HCT116 (cell line): ENCODE data around the gene UBE2D3. TPM values are rescaled to one million over a fixed set of nuclear protein-coding genes. Genes with fewer than 3 reads are reported as not detected.

Experiments
- ATAC-seq: fragments of 200-7000 bp; cut with Tn5 transposase; 2 replicates; pipeline ENCODE4 v1.9.1; 2020; ENCODE audit warnings: mild to moderate bottlenecking, moderate library complexity
- BruUV-seq: library from RNA; stranded (reverse); fragments of 400-500 nt; replicated peaks from 2 replicates; lab custom pipeline; 2021; lab: Mats Ljungman, UMichigan
- CTCF ChIA-PET: fragments of 300-600 bp; sonication (Branson Sonifier 250); formaldehyde crosslinking; loops from one replicate; lab custom pipeline; 2021; ENCODE audit warnings: antibody characterized with exemption; lab: Charles Lee
- POLR2A ChIA-PET: fragments of 300-600, 350-600 bp; sonication (Branson Sonifier 250); formaldehyde crosslinking; loops from one replicate; lab custom pipeline; 2021; ENCODE audit warnings: antibody characterized with exemption; lab: Charles Lee
- RAD21 ChIA-PET, 2 experiments: fragments of 300-600 bp; sonication (Branson Sonifier 250); formaldehyde crosslinking; loops; one replicate each; lab custom pipeline; 2023; ENCODE audit warnings: low total read pairs in 2 of 2; ENCODE audit not compliant: uncharacterized antibody in 2 of 2, unreplicated experiment in 2 of 2, low non-redundant PET in 1 of 2; lab: Charles Lee
- DNase-seq: peaks from one replicate; pipeline ENCODE4 v3.0.0-alpha.2; 2010; ENCODE audit warnings: low read depth, low spot score
- H2AFZ ChIP-seq: fragments of 200-600 bp; shearing (Covaris generic), sonication (generic); 2 replicates; pipeline ENCODE4 v1.6.1; 2017; ENCODE audit warnings: low read depth, mixed run types, mixed read lengths, antibody characterized with exemption, low read length; ENCODE audit not compliant: poor library complexity, severe bottlenecking
- H3K27ac ChIP-seq: 2 replicates; pipeline ENCODE4 v1.5.1; 2012; ENCODE audit warnings: low read depth, low read length
- H3K27me3 ChIP-seq: fragments of 200-600 bp; sonication (generic); 2 replicates; pipeline ENCODE4 v1.6.1; 2016; ENCODE audit warnings: mixed run types, low read length, mixed read lengths; ENCODE audit not compliant: insufficient read depth
- H3K36me3 ChIP-seq, 2 experiments: fragments of 200-500 bp in 1 of 2; fragments of 200-600 bp in 1 of 2; sonication (Bioruptor generic) in 1 of 2; sonication (generic) in 1 of 2; 2 replicates each; pipeline versions ENCODE4 v1.5.1 to v1.6.1; 2014 to 2016; ENCODE audit warnings: low read length in 2 of 2, inconsistent platforms in 1 of 2, mixed read lengths in 1 of 2, mixed run types in 1 of 2; ENCODE audit not compliant: insufficient read depth in 2 of 2, control insufficient read depth in 1 of 2
- H3K4me1 ChIP-seq, 2 experiments: fragments of 200-600 bp in 1 of 2; sonication (generic) in 1 of 2; 2 replicates each; pipeline versions ENCODE4 v1.5.1 to v1.6.1; 2012 to 2017; ENCODE audit warnings: low read length in 2 of 2, inconsistent platforms in 1 of 2, mild to moderate bottlenecking in 1 of 2, mixed read lengths in 1 of 2, mixed run types in 1 of 2, moderate library complexity in 1 of 2; ENCODE audit not compliant: insufficient read depth in 2 of 2, control insufficient read depth in 1 of 2
- H3K4me2 ChIP-seq: fragments of 200-600 bp; sonication (generic); 2 replicates; pipeline ENCODE4 v1.6.1; 2017; ENCODE audit warnings: mixed run types, low read length, mixed read lengths
- H3K4me3 ChIP-seq, 2 experiments: fragments of 200-600 bp in 1 of 2; sonication (generic) in 1 of 2; replicated peaks in 1 of 2; 2 replicates each; pipeline ENCODE4 v1.5.1; 2011 to 2016; ENCODE audit warnings: low read length in 2 of 2, control low read depth in 1 of 2, low read depth in 1 of 2, mild to moderate bottlenecking in 1 of 2, mixed read lengths in 1 of 2, mixed run types in 1 of 2
- H3K79me2 ChIP-seq: fragments of 200-600 bp; sonication (generic); 2 replicates; pipeline ENCODE4 v1.6.1; 2017; ENCODE audit warnings: mild to moderate bottlenecking, mixed run types, low read length, moderate library complexity, mixed read lengths; ENCODE audit not compliant: insufficient read depth
- H3K9ac ChIP-seq: fragments of 200-600 bp; sonication (generic); 2 replicates; pipeline ENCODE4 v1.6.1; 2016; ENCODE audit warnings: low read length, mixed read lengths
- H3K9me2 ChIP-seq: fragments of 200-600 bp; sonication (generic), shearing (Covaris generic); 2 replicates; pipeline ENCODE4 v1.6.1; 2017; ENCODE audit warnings: mixed run types, mild to moderate bottlenecking, moderate library complexity; ENCODE audit not compliant: insufficient read depth
- H3K9me3 ChIP-seq, 2 experiments: fragments of 200-500 bp in 1 of 2; fragments of 200-600 bp in 1 of 2; sonication (Bioruptor generic) in 1 of 2; sonication (generic) in 1 of 2; 2 replicates each; pipeline ENCODE4 v1.6.1; 2014 to 2017; ENCODE audit warnings: low read length in 2 of 2, mixed read lengths in 2 of 2, inconsistent platforms in 1 of 2, low read depth in 1 of 2, mild to moderate bottlenecking in 1 of 2, mixed run types in 1 of 2, moderate library complexity in 1 of 2; ENCODE audit not compliant: control insufficient read depth in 1 of 2, insufficient read depth in 1 of 2
- H4K20me1 ChIP-seq: fragments of 200-600 bp; sonication (generic), shearing (Covaris generic); 2 replicates; pipeline ENCODE4 v1.6.1; 2017; ENCODE audit warnings: mixed run types, mild to moderate bottlenecking, moderate library complexity; ENCODE audit not compliant: insufficient read depth
- CEBPB ChIP-seq: IDR thresholded peaks from 2 replicates; pipeline ENCODE4 v1.6.1; 2012; ENCODE audit warnings: low read depth
- CTCF ChIP-seq, 3 experiments: fragments of 200-600 bp in 1 of 3; sonication (generic) in 1 of 3; IDR thresholded peaks in 2 of 3; conservative IDR thresholded peaks in 1 of 3; 2 replicates each; pipeline ENCODE4 v1.5.1; 2012 to 2017; ENCODE audit warnings: low read depth in 2 of 3, low read length in 2 of 3, antibody characterized with exemption in 1 of 3, borderline replicate concordance in 1 of 3, control low read depth in 1 of 3, mild to moderate bottlenecking in 1 of 3, mixed read lengths in 1 of 3, mixed run types in 1 of 3, moderate library complexity in 1 of 3; ENCODE audit not compliant: insufficient read depth in 1 of 3
- EZH2 ChIP-seq: fragments of 200-600 bp; sonication (generic); IDR thresholded peaks from 2 replicates; pipeline ENCODE4 v1.6.1; 2017; ENCODE audit warnings: antibody characterized with exemption, mixed run types
- EZH2phosphoT487 ChIP-seq: fragments of 200-600 bp; IDR thresholded peaks from 2 replicates; pipeline ENCODE4 v1.6.1; 2018; ENCODE audit warnings: antibody characterized with exemption, borderline replicate concordance
- FOSL1 ChIP-seq: IDR thresholded peaks from 2 replicates; pipeline ENCODE4 v1.6.1; 2012; ENCODE audit warnings: low read depth
- JUND ChIP-seq: IDR thresholded peaks from 2 replicates; pipeline ENCODE4 v1.6.1; 2012
- POLR2A ChIP-seq: IDR thresholded peaks from 2 replicates; pipeline ENCODE4 v1.7.0; 2011; ENCODE audit warnings: borderline replicate concordance; ENCODE audit not compliant: insufficient read depth, insufficient read length; ENCODE audit errors: extremely low read depth
- POLR2AphosphoS5 ChIP-seq: IDR thresholded peaks from 2 replicates; pipeline ENCODE4 v1.6.1; 2011; ENCODE audit warnings: mild to moderate bottlenecking, low read depth, low read length, moderate library complexity
- RAD21 ChIP-seq: IDR thresholded peaks from 2 replicates; pipeline ENCODE4 v1.6.1; 2012; ENCODE audit warnings: low read depth, mild to moderate bottlenecking
- SIN3A ChIP-seq: IDR thresholded peaks from 2 replicates; pipeline ENCODE4 v1.6.1; 2012; ENCODE audit warnings: low read depth
- SRF ChIP-seq: IDR thresholded peaks from 2 replicates; pipeline ENCODE4 v1.6.1; 2012; ENCODE audit warnings: low read depth
- TCF7L2 ChIP-seq: IDR thresholded peaks from 2 replicates; pipeline ENCODE4 v1.7.0; 2011; ENCODE audit warnings: borderline replicate concordance, inconsistent platforms; ENCODE audit not compliant: insufficient read depth, insufficient read length; ENCODE audit errors: extremely low read depth
- ZBTB33 ChIP-seq: IDR thresholded peaks from 2 replicates; pipeline ENCODE4 v1.6.1; 2011; ENCODE audit warnings: mild to moderate bottlenecking, low read length, moderate library complexity; ENCODE audit not compliant: insufficient replicate concordance; ENCODE audit errors: extremely low read depth
- ZFX ChIP-seq: fragments of 450-650 bp; IDR thresholded peaks from 2 replicates; pipeline ENCODE4 v1.6.1; 2017
- ZNF274 ChIP-seq: fragments of 200-500 bp; sonication (Bioruptor generic); IDR thresholded peaks from 2 replicates; pipeline ENCODE4 v1.6.1; 2014; ENCODE audit warnings: mild to moderate bottlenecking, low read depth, low read length, inconsistent platforms
- intact Hi-C: fragments of 100-400 bp; cut with micrococcal nuclease; formaldehyde crosslinking; loops from 2 replicates; pipeline ENCODE4 v1.10.0; 2022
- total RNA-seq: library from RNA; stranded (reverse); gene quantifications from one replicate; pipeline ENCODE4 v1.2.1, GENCODE V29; 2021; ENCODE audit not compliant: unreplicated experiment

The UBE2D3 gene
- total RNA-seq, 1 experiment from 2014 or later: 302 TPM

- TF ChIP-seq CTCF (IDR thresholded peaks at IDR 0.05 in 2 of 3, conservative IDR thresholded peaks at IDR 0.05 in 1 of 3; ENCODE audit: borderline replicate concordance in 1 of 3, insufficient read depth in 1 of 3, low read depth in 2 of 3, low read length in 2 of 3) (no peak), ZFX (no peak), POLR2AphosphoS5 (no peak), SRF (no peak), ZNF274 (no peak), RAD21 (no peak), CEBPB (no peak)
Measured at GRCh38 chr4:102824398-102824797, 3.0 kb downstream of the UBE2D3 start (continued).

- RAD21 ChIA-PET: no interaction called here
- Histone ChIP-seq H3K9ac (0 out of 2 replicates have a peak overlapping the region, but pooled peaks have one; percentile 93), H3K36me3 (peaks cover 11 to 24% of the 10 kb centered on the region in 2 experiments; a peak in 3 of 4 replicates), H3K4me3 (no peak overlapping the region), H3K9me2 (no peaks in the 10 kb centered on the region), H4K20me1 (peaks cover 54% of the 10 kb centered on the region), H3K4me2 (no peak overlapping the region; the same call in 1 of the 2 replicates), H2AFZ (no peak overlapping the region), H3K27ac (no peak overlapping the region), H3K27me3 (no peaks in the 10 kb centered on the region), H3K4me1 (peaks cover 4 to 39% of the 10 kb centered on the region in 2 experiments), H3K79me2 (peaks cover 88% of the 10 kb centered on the region), H3K9me3 (no peaks in the 10 kb centered on the region)
- no peak for DNase-seq
- TF ChIP-seq JUND (no peak), FOSL1 (no peak), ZBTB33 (no peak), SIN3A (no peak), RAD21 (no peak), TCF7L2 (no peak), EZH2 (no peak), CTCF (IDR thresholded peaks at IDR 0.05 in 2 of 3, conservative IDR thresholded peaks at IDR 0.05 in 1 of 3; ENCODE audit: borderline replicate concordance in 1 of 3, insufficient read depth in 1 of 3, low read depth in 2 of 3, low read length in 2 of 3) (no peak), EZH2phosphoT487 (no peak), ZNF274 (no peak), POLR2A (no peak), CEBPB (no peak)
- POLR2A ChIA-PET: interaction anchor here (1.3 kb wide), 1 partner anchor 11 kb away, joined by 3 read pairs; no protein-coding TSS in a partner anchor
- CTCF ChIA-PET: no interaction called here
- no TSS peak for BruUV-seq
- ATAC-seq: no peak
- intact Hi-C loops: loop anchor here (10.0 kb wide), 1 partner anchor 271 kb away; the partner anchor contains the start of gene BDH2
Measured at GRCh38 chr4:102823897-102824296, 3.5 kb downstream of the UBE2D3 start.
